Loucy (cell line): ENCODE data around the gene CDH4.

Source experiments
- H2AFZ ChIP-seq: fragments of 200-600 bp; sonication (generic); 2 replicates; pipeline ENCODE4 v1.6.0; 2016; ENCODE audit warnings: antibody characterized with exemption, mild to moderate bottlenecking, low read length, moderate library complexity
- H3F3A ChIP-seq: fragments of 200-600 bp; 2 replicates; pipeline ENCODE4 v1.6.0; 2016; ENCODE audit warnings: antibody characterized with exemption, low read depth, mild to moderate bottlenecking
- H3K27me3 ChIP-seq: fragments of 200-600 bp; sonication (generic); 2 replicates; pipeline ENCODE4 v1.6.1; 2014; ENCODE audit warnings: low read length, mild to moderate bottlenecking; ENCODE audit not compliant: insufficient read depth, poor library complexity, severe bottlenecking
- H3K36me3 ChIP-seq: fragments of 200-600 bp; sonication (generic); 2 replicates; pipeline ENCODE4 v1.6.1; 2016; ENCODE audit warnings: low read length; ENCODE audit not compliant: insufficient read depth
- H3K4me1 ChIP-seq: fragments of 200-600 bp; sonication (generic); 2 replicates; pipeline ENCODE4 v1.5.1; 2014; ENCODE audit warnings: low read length, mild to moderate bottlenecking; ENCODE audit not compliant: insufficient read depth, poor library complexity, severe bottlenecking
- H3K4me2 ChIP-seq: fragments of 200-600 bp; sonication (generic); 2 replicates; pipeline ENCODE4 v1.6.0; 2014; ENCODE audit warnings: antibody characterized with exemption, low read length, low read depth, mild to moderate bottlenecking; ENCODE audit not compliant: poor library complexity, severe bottlenecking
- H3K4me3 ChIP-seq: fragments of 200-600 bp; sonication (generic); 2 replicates; pipeline ENCODE4 v1.5.1; 2014; ENCODE audit warnings: low read length, mild to moderate bottlenecking, mixed read lengths; ENCODE audit not compliant: poor library complexity, severe bottlenecking
- H3K79me2 ChIP-seq: fragments of 200-600 bp; sonication (generic); 2 replicates; pipeline ENCODE4 v1.6.1; 2014; ENCODE audit warnings: low read length; ENCODE audit not compliant: insufficient read depth
- H3K9ac ChIP-seq: fragments of 200-600 bp; sonication (generic); 2 replicates; pipeline ENCODE4 v1.6.0; 2014; ENCODE audit warnings: mild to moderate bottlenecking, low read depth, low read length, moderate library complexity; ENCODE audit not compliant: poor library complexity, severe bottlenecking
- H3K9me2 ChIP-seq: fragments of 200-600 bp; sonication (generic); replicated peaks from 2 replicates; pipeline ENCODE4 v1.6.1; 2016; ENCODE audit warnings: low read depth, low read length, mixed read lengths
- H3K9me3 ChIP-seq: fragments of 200-600 bp; sonication (generic); 2 replicates; pipeline ENCODE4 v1.6.1; 2014; ENCODE audit warnings: mild to moderate bottlenecking, antibody characterized with exemption, low read length, low read depth; ENCODE audit not compliant: insufficient read depth
- H4K20me1 ChIP-seq: fragments of 200-600 bp; sonication (generic); 2 replicates; pipeline ENCODE4 v1.6.0; 2014; ENCODE audit warnings: antibody characterized with exemption, low read length, mild to moderate bottlenecking; ENCODE audit not compliant: insufficient read depth, poor library complexity, severe bottlenecking
- EZH2phosphoT487 ChIP-seq: fragments of 200-600 bp; IDR thresholded peaks from 2 replicates; pipeline ENCODE4 v1.6.1; 2018; ENCODE audit warnings: antibody characterized with exemption, mild to moderate bottlenecking, moderate library complexity, borderline replicate concordance
- TF ChIP-seq, protein P1 (sequence below): fragments of 200-600 bp; sonication (generic); conservative IDR thresholded peaks from 2 replicates; pipeline ENCODE4 v1.5.1; 2014; ENCODE audit warnings: mild to moderate bottlenecking, antibody characterized with exemption, low read length

Gene CDH4

DNA sequence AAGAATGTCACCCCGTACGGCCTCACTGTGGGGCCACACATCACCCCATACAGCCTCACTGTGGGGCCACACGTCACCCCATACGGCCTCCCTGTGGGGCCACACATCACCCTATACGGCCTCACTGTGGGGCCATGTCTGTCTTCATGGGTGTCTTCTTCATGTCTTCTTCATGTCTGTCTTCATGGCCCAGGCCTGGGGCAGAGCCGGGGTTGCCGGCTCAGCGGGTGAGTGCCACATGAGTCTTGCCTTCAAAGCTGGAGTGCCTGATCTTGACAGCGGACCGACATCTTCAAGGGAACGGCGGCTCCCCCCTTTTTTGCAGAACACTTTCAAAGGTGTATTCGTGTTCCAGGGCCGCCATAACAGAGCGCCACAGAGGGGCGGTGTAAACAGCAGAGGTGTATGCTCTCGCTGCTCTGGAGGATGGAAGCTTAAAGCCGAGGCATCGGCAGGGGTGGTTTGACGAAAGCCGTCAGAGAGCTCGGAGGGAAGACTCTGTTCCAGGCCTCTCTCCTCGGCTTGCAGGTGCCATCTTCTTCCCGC is 448.6 kb downstream of the CDH4 start:
- peaks cover 10% of the 10 kb centered on the region; the same call in 1 of the 2 replicates for H3K36me3 ChIP-seq
- TF ChIP-seq EZH2phosphoT487, result no peak
- TF ChIP-seq, protein P1, sequence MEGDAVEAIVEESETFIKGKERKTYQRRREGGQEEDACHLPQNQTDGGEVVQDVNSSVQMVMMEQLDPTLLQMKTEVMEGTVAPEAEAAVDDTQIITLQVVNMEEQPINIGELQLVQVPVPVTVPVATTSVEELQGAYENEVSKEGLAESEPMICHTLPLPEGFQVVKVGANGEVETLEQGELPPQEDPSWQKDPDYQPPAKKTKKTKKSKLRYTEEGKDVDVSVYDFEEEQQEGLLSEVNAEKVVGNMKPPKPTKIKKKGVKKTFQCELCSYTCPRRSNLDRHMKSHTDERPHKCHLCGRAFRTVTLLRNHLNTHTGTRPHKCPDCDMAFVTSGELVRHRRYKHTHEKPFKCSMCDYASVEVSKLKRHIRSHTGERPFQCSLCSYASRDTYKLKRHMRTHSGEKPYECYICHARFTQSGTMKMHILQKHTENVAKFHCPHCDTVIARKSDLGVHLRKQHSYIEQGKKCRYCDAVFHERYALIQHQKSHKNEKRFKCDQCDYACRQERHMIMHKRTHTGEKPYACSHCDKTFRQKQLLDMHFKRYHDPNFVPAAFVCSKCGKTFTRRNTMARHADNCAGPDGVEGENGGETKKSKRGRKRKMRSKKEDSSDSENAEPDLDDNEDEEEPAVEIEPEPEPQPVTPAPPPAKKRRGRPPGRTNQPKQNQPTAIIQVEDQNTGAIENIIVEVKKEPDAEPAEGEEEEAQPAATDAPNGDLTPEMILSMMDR, result no peak
- no peak overlapping the region for H3K4me2 ChIP-seq
- H3K4me1 ChIP-seq, result no peaks in the 10 kb centered on the region
- H4K20me1 ChIP-seq, result no peaks in the 10 kb centered on the region
- H3F3A ChIP-seq, result no peaks in the 10 kb centered on the region
- H2AFZ ChIP-seq, result no peak overlapping the region
- no peaks in the 10 kb centered on the region for H3K9me3 ChIP-seq
- H3K79me2 ChIP-seq, result no peaks in the 10 kb centered on the region
- H3K4me3 ChIP-seq, result no peak overlapping the region
- no peak overlapping the region for H3K9ac ChIP-seq
- H3K9me2 ChIP-seq, result no peaks in the 10 kb centered on the region
- no peaks in the 10 kb centered on the region for H3K27me3 ChIP-seq

DNA sequence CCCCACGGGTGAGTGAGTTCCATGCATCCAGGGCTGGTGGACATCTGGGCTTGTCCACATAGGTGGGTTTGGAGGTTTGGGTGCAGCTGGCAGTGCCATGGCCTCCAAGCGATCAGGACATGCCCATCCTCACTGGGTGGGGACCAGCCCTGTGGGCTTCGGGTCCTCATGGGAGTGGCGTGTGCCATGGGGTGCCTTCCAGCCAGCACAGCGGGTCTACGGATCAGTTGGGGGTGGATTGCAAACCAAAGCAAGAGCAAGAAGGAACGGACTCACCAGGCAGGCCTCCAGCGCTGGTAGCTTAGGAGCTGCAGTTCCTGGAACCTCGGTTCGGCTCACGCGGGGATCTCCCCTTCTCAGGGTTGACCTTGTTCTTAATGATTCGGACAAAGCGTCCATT is 449.3 kb downstream of the CDH4 start:
- Histone ChIP-seq H2AFZ (no peak overlapping the region), H3K4me3 (no peak overlapping the region), H3K9ac (no peak overlapping the region), H3K27me3 (no peaks in the 10 kb centered on the region), H3F3A (no peaks in the 10 kb centered on the region), H3K4me2 (no peak overlapping the region), H3K9me3 (no peaks in the 10 kb centered on the region), H3K4me1 (no peaks in the 10 kb centered on the region), H3K79me2 (no peaks in the 10 kb centered on the region), H4K20me1 (no peaks in the 10 kb centered on the region), H3K9me2 (no peaks in the 10 kb centered on the region), H3K36me3 (peaks cover 10% of the 10 kb centered on the region; the same call in 1 of the 2 replicates)
- TF ChIP-seq EZH2phosphoT487, result no peak
- TF ChIP-seq, protein P1, result no peak

DNA sequence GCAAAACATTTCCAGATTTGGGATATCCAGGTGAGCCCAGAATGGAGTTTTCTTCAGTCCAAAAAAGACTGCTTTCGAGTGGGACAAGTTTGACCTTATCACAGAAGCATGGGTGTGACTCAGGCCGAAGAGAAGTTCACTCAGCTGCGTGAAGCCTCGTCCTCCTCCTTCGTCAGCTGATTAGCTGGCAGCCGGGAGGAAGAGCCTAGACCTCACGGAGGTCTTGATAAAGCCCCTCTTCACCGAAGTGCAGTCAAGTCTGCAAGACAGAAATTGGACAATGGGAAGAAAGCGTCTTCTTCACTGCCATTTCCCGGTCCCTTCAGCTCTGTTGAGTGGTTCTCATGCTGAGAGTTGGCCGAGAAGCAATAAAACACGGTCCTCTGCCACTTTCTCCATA is 449.7 kb downstream of the CDH4 start:
- Histone ChIP-seq H3F3A (no peaks in the 10 kb centered on the region), H3K27me3 (no peaks in the 10 kb centered on the region)

More for the DNA sequence above, 449.7 kb downstream of the CDH4 start:
- Histone ChIP-seq H3K9me2 (no peaks in the 10 kb centered on the region), H3K79me2 (no peaks in the 10 kb centered on the region), H3K9me3 (no peaks in the 10 kb centered on the region), H3K36me3 (peaks cover 10% of the 10 kb centered on the region; the same call in 1 of the 2 replicates), H3K9ac (no peak overlapping the region), H2AFZ (no peak overlapping the region), H4K20me1 (no peaks in the 10 kb centered on the region), H3K4me2 (no peak overlapping the region), H3K4me1 (no peaks in the 10 kb centered on the region), H3K4me3 (no peak overlapping the region)
- TF ChIP-seq EZH2phosphoT487, result no peak
- TF ChIP-seq, protein P1, result no peak
